Activated T-helper 17 cell treated with anti-CD3 and anti-CD28 coated beads, Interleukin-2, amount 50 U/mL, for 72 hours (primary cell): ENCODE measurements around the gene INTS4. TPM values are rescaled to one million over a fixed set of nuclear protein-coding genes. Genes with fewer than 3 reads are reported as not detected.
"Not testable (repeated sequence)": the region's sequence is repeated elsewhere in the genome, so short reads cannot be mapped to it uniquely, and the experiment has no call there.

Experiments
- ATAC-seq: fragments of 150-1000 bp; cut with Tn5 transposase; replicated peaks from 2 replicates; pipeline ENCODE4 v1.10.0; 2021; ENCODE audit warnings: mild to moderate bottlenecking, moderate library complexity
- H3K27ac Mint-ChIP-seq: one replicate; pipeline ENCODE4 v1.8.0; 2022; ENCODE audit warnings: mixed read lengths
- H3K27me3 Mint-ChIP-seq: one replicate; pipeline ENCODE4 v1.8.0; 2022; ENCODE audit warnings: mixed read lengths
- H3K36me3 Mint-ChIP-seq: one replicate; pipeline ENCODE4 v1.8.0; 2022; ENCODE audit warnings: low read depth, mild to moderate bottlenecking, mixed read lengths
- H3K4me1 Mint-ChIP-seq: one replicate; pipeline ENCODE4 v1.8.0; 2022; ENCODE audit warnings: mixed read lengths
- H3K4me3 Mint-ChIP-seq: one replicate; pipeline ENCODE4 v1.8.0; 2022; ENCODE audit warnings: mild to moderate bottlenecking, mixed read lengths
- H3K9me3 Mint-ChIP-seq: one replicate; pipeline ENCODE4 v1.8.0; 2022; ENCODE audit warnings: mixed read lengths
- total RNA-seq, 2 donors: library from RNA; stranded (reverse); gene quantifications; one replicate each; pipeline ENCODE4 v1.2.3, GENCODE V29; 2022

The INTS4 gene
- total RNA-seq, 2 donors from 2014 or later = 63.5 to 73.5 TPM

GRCh38 chr11:77857906-77858457 lies 136.5 kb downstream of the INTS4 start:
- not testable (repeated sequence) for ATAC-seq, H3K4me3 Mint-ChIP-seq
- peaks cover 12% of the 10 kb centered on the region for H3K36me3 Mint-ChIP-seq

GRCh38 chr11:77854838-77855237 lies 139.6 kb downstream of the INTS4 start:
- ATAC-seq = no peak
- Mint-ChIP-seq H3K9me3 (peaks cover 5% of the 10 kb centered on the region), H3K27ac (no peak overlapping the region), H3K27me3 (no peaks in the 10 kb centered on the region), H3K36me3 (peaks cover 21% of the 10 kb centered on the region), H3K4me3 (no peak overlapping the region), H3K4me1 (no peaks in the 10 kb centered on the region)

More at GRCh38 chr11:77857906-77858457, 136.5 kb downstream of the INTS4 start:
- not testable (repeated sequence) for H3K9me3 Mint-ChIP-seq, H3K27me3 Mint-ChIP-seq, H3K4me1 Mint-ChIP-seq, H3K27ac Mint-ChIP-seq

GRCh38 chr11:77851503-77851902 lies 143.0 kb downstream of the INTS4 start:
- H3K36me3 Mint-ChIP-seq = peaks cover 28% of the 10 kb centered on the region
- ATAC-seq = no peak
- H3K27me3 Mint-ChIP-seq = no peaks in the 10 kb centered on the region
- no peak overlapping the region for H3K27ac Mint-ChIP-seq
- peaks cover 5% of the 10 kb centered on the region for H3K9me3 Mint-ChIP-seq
- H3K4me1 Mint-ChIP-seq = no peaks in the 10 kb centered on the region
- no peak overlapping the region for H3K4me3 Mint-ChIP-seq

GRCh38 chr11:77843700-77844099 lies 150.8 kb downstream of the INTS4 start:
- not testable (repeated sequence) for H3K4me3 Mint-ChIP-seq, ATAC-seq, H3K27ac Mint-ChIP-seq, H3K4me1 Mint-ChIP-seq, H3K27me3 Mint-ChIP-seq, H3K9me3 Mint-ChIP-seq
- peaks cover 37% of the 10 kb centered on the region for H3K36me3 Mint-ChIP-seq

GRCh38 chr11:77842441-77843121 lies 151.9 kb downstream of the INTS4 start:
- ATAC-seq = peak; percentile 35
- peaks cover 37% of the 10 kb centered on the region for H3K36me3 Mint-ChIP-seq
- no peak overlapping the region for H3K4me3 Mint-ChIP-seq
- no peaks in the 10 kb centered on the region for H3K27me3 Mint-ChIP-seq
- no peak overlapping the region for H3K27ac Mint-ChIP-seq
- H3K4me1 Mint-ChIP-seq = no peaks in the 10 kb centered on the region
- H3K9me3 Mint-ChIP-seq = peaks cover 5% of the 10 kb centered on the region

GRCh38 chr11:77833302-77833701 lies 161.2 kb downstream of the INTS4 start:
- Mint-ChIP-seq H3K4me3 (no peak overlapping the region), H3K9me3 (no peaks in the 10 kb centered on the region)
- peak; percentile 46 for ATAC-seq

GRCh38 chr11:77828926-77829325 lies 165.5 kb downstream of the INTS4 start:
- Mint-ChIP-seq H3K9me3 (no peaks in the 10 kb centered on the region), H3K27ac (no peak overlapping the region), H3K27me3 (no peaks in the 10 kb centered on the region), H3K4me3 (no peak overlapping the region), H3K36me3 (no peaks in the 10 kb centered on the region), H3K4me1 (no peaks in the 10 kb centered on the region)
- no peak for ATAC-seq

More at GRCh38 chr11:77833302-77833701, 161.2 kb downstream of the INTS4 start:
- H3K36me3 Mint-ChIP-seq = no peaks in the 10 kb centered on the region
- no peaks in the 10 kb centered on the region for H3K27me3 Mint-ChIP-seq
- H3K4me1 Mint-ChIP-seq = no peaks in the 10 kb centered on the region
- H3K27ac Mint-ChIP-seq = peak overlapping the region; percentile 16

Other genes starting within 250 kb of the INTS4 start
- gene RSF1, start 173.9 kb downstream of the INTS4 start, total RNA-seq = 10 to 100 TPM; 46.2 to 68.7 TPM
- 1 to 10 TPM; 7.4 to 7.7 TPM for gene AAMDC, start 173.5 kb downstream of the INTS4 start, total RNA-seq
- gene KCTD14, start 28.6 kb upstream of the INTS4 start, total RNA-seq = under 1 TPM in 1 of 2 donors, not detected in 1; 0.21 TPM
- gene THRSP, start 69.2 kb upstream of the INTS4 start, total RNA-seq = not detected
- gene NDUFC2, start 85.2 kb upstream of the INTS4 start, total RNA-seq = 100 to 1,000 TPM in 1 of 2 donors, 10 to 100 TPM in 1; 80.5 to 149 TPM
- 10 to 100 TPM; 38.3 to 70.2 TPM for gene ALG8, start 145.0 kb upstream of the INTS4 start, total RNA-seq
- gene KCTD21, start 194.0 kb upstream of the INTS4 start, total RNA-seq = 1 to 10 TPM; 6.1 to 7.5 TPM
- 1 to 10 TPM; 9.6 to 10.0 TPM for gene USP35, start 194.3 kb upstream of the INTS4 start, total RNA-seq